ENCODE results near the gene DPYSL4. TPM values are rescaled to one million over a fixed set of nuclear protein-coding genes. Genes with fewer than 3 reads are reported as not detected.

DPYSL4 gene
- total RNA-seq, 1 donor from 2014 or later, result 55.9 TPM

- Mint-ChIP-seq H3K4me1 (ENCODE audit: low read depth) (no peaks in the 10 kb centered on the region), H3K36me3 (ENCODE audit: insufficient read depth) (no peaks in the 10 kb centered on the region), H3K27ac (no peak overlapping the region), H3K27me3 (peaks cover 50% of the 10 kb centered on the region), H3K4me3 (ENCODE audit: low read depth) (no peak overlapping the region), H3K9me3 (ENCODE audit: low read depth) (peaks cover 3% of the 10 kb centered on the region)
- no peak for DNase-seq (ENCODE audit: low spot score, unreplicated experiment)
- no peak for TF ChIP-seq CTCF (IDR thresholded peaks at IDR 0.05; ENCODE audit: unreplicated experiment)
Observed at GRCh38 chr10:132168571-132169030, 18.1 kb upstream of the DPYSL4 start.

- Mint-ChIP-seq H3K27ac (no peak overlapping the region), H3K4me3 (ENCODE audit: low read depth) (no peak overlapping the region), H3K36me3 (ENCODE audit: insufficient read depth) (no peaks in the 10 kb centered on the region), H3K4me1 (ENCODE audit: low read depth) (no peaks in the 10 kb centered on the region), H3K9me3 (ENCODE audit: low read depth) (peaks cover 3% of the 10 kb centered on the region), H3K27me3 (peaks cover 49% of the 10 kb centered on the region)
- no peak for DNase-seq (ENCODE audit: low spot score, unreplicated experiment)
- no peak for TF ChIP-seq CTCF (IDR thresholded peaks at IDR 0.05; ENCODE audit: unreplicated experiment)
Observed at GRCh38 chr10:132169031-132169765, 17.6 kb upstream of the DPYSL4 start.

GRCh38 chr10:132169766-132170560, 16.8 kb upstream of the DPYSL4 start:
- no peak for TF ChIP-seq CTCF (IDR thresholded peaks at IDR 0.05; ENCODE audit: unreplicated experiment)
- H3K4me1 Mint-ChIP-seq (ENCODE audit: low read depth), result no peaks in the 10 kb centered on the region

GRCh38 chr10:132170561-132171361, 16.0 kb upstream of the DPYSL4 start:
- Mint-ChIP-seq H3K4me1 (ENCODE audit: low read depth) (no peaks in the 10 kb centered on the region), H3K9me3 (ENCODE audit: low read depth) (peaks cover 3% of the 10 kb centered on the region), H3K4me3 (ENCODE audit: low read depth) (no peak overlapping the region), H3K36me3 (ENCODE audit: insufficient read depth) (no peaks in the 10 kb centered on the region), H3K27ac (no peak overlapping the region), H3K27me3 (peaks cover 55% of the 10 kb centered on the region)
- DNase-seq (ENCODE audit: low spot score, unreplicated experiment), result no peak
- TF ChIP-seq CTCF (IDR thresholded peaks at IDR 0.05; ENCODE audit: unreplicated experiment), result no peak

More at GRCh38 chr10:132169766-132170560, 16.8 kb upstream of the DPYSL4 start:
- H3K27me3 Mint-ChIP-seq, result peaks cover 52% of the 10 kb centered on the region
- H3K27ac Mint-ChIP-seq, result no peak overlapping the region
- DNase-seq (ENCODE audit: low spot score, unreplicated experiment), result no peak
- peaks cover 3% of the 10 kb centered on the region for H3K9me3 Mint-ChIP-seq (ENCODE audit: low read depth)
- H3K4me3 Mint-ChIP-seq (ENCODE audit: low read depth), result no peak overlapping the region
- no peaks in the 10 kb centered on the region for H3K36me3 Mint-ChIP-seq (ENCODE audit: insufficient read depth)

Measured in progenitor cell of endocrine pancreas (in vitro differentiated cells).